ENCODE data around the gene SYT9. TPM values are rescaled to one million over a fixed set of nuclear protein-coding genes. Genes with fewer than 3 reads are reported as not detected.

Gene SYT9
- total and polyA plus RNA-seq, 10 of the 15 experiments (the other 5 are each of a cell fraction or from before 2014, with no cell fraction given): 0.03 TPM; not detected in 9

GRCh38 chr11:7473717-7474116 lies 222.0 kb downstream of the SYT9 start:
- ChIA-PET CTCF (interaction anchor here (1.2 to 3.6 kb wide), 5 partner anchors 9 to 32 kb away, joined by 3 to 12 read pairs (median 6); no protein-coding TSS in a partner anchor), POLR2A (interaction anchor here (1.5 to 2.3 kb wide), 2 partner anchors 39 to 47 kb away, joined by 5 to 9 read pairs; no protein-coding TSS in a partner anchor), RAD21 (ENCODE audit: unreplicated experiment) (interaction anchor here (0.7 to 2.8 kb wide), 5 partner anchors 10 to 48 kb away, joined by 3 to 19 read pairs (median 4); partner anchors contain the start of gene PPFIBP2), SMC1A (ENCODE audit: uncharacterized antibody, unreplicated experiment) (interaction anchor here (1.0 to 3.5 kb wide), 6 partner anchors 11 to 39 kb away, joined by 3 to 15 read pairs (median 6); partner anchors contain the start of genes OLFML1 and PPFIBP2)
- Histone ChIP-seq H4K20me1 (ENCODE audit: control insufficient read depth, insufficient read depth) (no peaks in the 10 kb centered on the region), H3K36me3 (ENCODE audit: control insufficient read depth in 2 of 2, insufficient read depth in 2 of 2, low read length in 1 of 2) (no peaks in the 10 kb centered on the region), H3K79me2 (ENCODE audit: control insufficient read depth, insufficient read depth, low read length) (no peaks in the 10 kb centered on the region), H3K27ac (ENCODE audit: control insufficient read depth, insufficient read depth) (peak overlapping the region; percentile 18; the same call in 1 of the 2 replicates), H3K27me3 (replicated peaks in 1 of 2; ENCODE audit: control insufficient read depth in 2 of 2, insufficient read depth in 2 of 2, low read length in 1 of 2) (no peaks in the 10 kb centered on the region), H2AFZ (ENCODE audit: control insufficient read depth, low read depth, low read length) (peak overlapping the region; percentile 65), H3K9ac (ENCODE audit: control insufficient read depth, insufficient read depth, low read length) (no peak overlapping the region), H3K4me3 (no peak overlapping the region), H3K4me2 (ENCODE audit: control insufficient read depth, insufficient read depth) (peak overlapping the region; percentile 13; the same call in 1 of the 2 replicates), H3K9me3 (replicated peaks; ENCODE audit: control insufficient read depth, insufficient read depth, low read length) (no peaks in the 10 kb centered on the region), H3K4me1 (ENCODE audit: control insufficient read depth, insufficient read depth, low read length) (peaks cover 10% of the 10 kb centered on the region)
- WGBS (ENCODE audit: insufficient coverage, insufficient replicate concordance, low lambda C conversion rate, missing lambda C conversion rate): 0% methylated on average over 1 of the region's 1 CpG
- DNase-seq (ENCODE audit: low read depth, low spot score) (peak; percentile 40), ATAC-seq (peak; percentile 98), FAIRE-seq (no peak)
- BruUV-seq (replicated peaks): no TSS peak
- in situ Hi-C loops (cut with MboI): no loop called here
- intact Hi-C loops (cut with micrococcal nuclease; ENCODE audit: unreplicated experiment): no loop called here
- peak; percentile 96 for TF ChIP-seq MEF2B (IDR thresholded peaks at IDR 0.05; ENCODE audit: partially characterized antibody, poor library complexity, severe bottlenecking)
- no peak for TF ChIP-seq WRNIP1 (IDR thresholded peaks at IDR 0.05; ENCODE audit: borderline replicate concordance, low read depth, low read length)
- TF ChIP-seq ZNF687 (IDR thresholded peaks at IDR 0.05): peak; percentile 33; the same call in 1 of the 2 replicates
- peak; percentile 1; the same call in 1 of the 2 replicates for TF ChIP-seq SPI1 (IDR thresholded peaks at IDR 0.05; ENCODE audit: borderline replicate concordance, insufficient read depth, low read depth, low read length)
- peak; percentile 71 for TF ChIP-seq GATAD2B (conservative IDR thresholded peaks at IDR 0.05; ENCODE audit: low read depth)
- no peak for TF ChIP-seq NFXL1 (IDR thresholded peaks at IDR 0.05; ENCODE audit: borderline replicate concordance)
- TF ChIP-seq IKZF1 (conservative IDR thresholded peaks at IDR 0.05): 0 out of 2 replicates have a peak, but pooled peaks have one; percentile 38

All from GM12878 (cell line).